Measurements from ENCODE around the gene IFI44L. TPM values are rescaled to one million over a fixed set of nuclear protein-coding genes. Genes with fewer than 3 reads are reported as not detected.
A peak's percentile ranks its signal among the peaks of the same experiment; 100 is the strongest.

The IFI44L gene
- total RNA-seq, 1 donor from 2014 or later: 22.1 TPM

DNA sequence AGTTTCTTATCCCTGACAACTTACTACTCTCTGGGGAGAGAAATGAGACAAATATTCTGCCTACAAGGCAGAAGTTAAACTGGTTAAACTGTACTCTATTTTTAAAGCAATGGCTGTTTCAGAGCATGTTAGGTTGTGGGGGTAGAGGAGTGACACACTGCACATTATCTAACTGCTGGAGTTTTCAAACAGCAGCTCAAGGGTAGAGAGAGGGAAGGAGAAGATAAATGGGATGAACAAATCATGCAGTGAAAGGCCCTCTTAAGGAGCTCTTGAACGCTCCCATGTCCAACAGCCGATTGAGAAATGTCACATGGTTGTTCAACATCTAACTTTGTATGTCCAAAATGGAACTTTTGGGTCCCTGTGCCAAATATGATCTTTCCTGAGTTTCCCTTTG lies 14.0 kb upstream of the IFI44L start:
- Mint-ChIP-seq H3K4me3 (ENCODE audit: unreplicated experiment) (no peak overlapping the region), H3K27me3 (ENCODE audit: unreplicated experiment) (peaks cover 36% of the 10 kb centered on the region), H3K36me3 (ENCODE audit: unreplicated experiment) (no peaks in the 10 kb centered on the region), H3K9me3 (ENCODE audit: unreplicated experiment) (no peaks in the 10 kb centered on the region), H3K4me1 (ENCODE audit: unreplicated experiment) (no peaks in the 10 kb centered on the region), H3K27ac (ENCODE audit: unreplicated experiment) (no peak overlapping the region)
- no peak for DNase-seq (ENCODE audit: extremely low spot score, unreplicated experiment)
- TF ChIP-seq CTCF (IDR thresholded peaks at IDR 0.05): no peak

GRCh38 chr1:78607334-78607927 lies 12.8 kb upstream of the IFI44L start:
- peak; percentile 72 for TF ChIP-seq CTCF (IDR thresholded peaks at IDR 0.05)
- H3K27me3 Mint-ChIP-seq (ENCODE audit: unreplicated experiment): peaks cover 31% of the 10 kb centered on the region
- H3K9me3 Mint-ChIP-seq (ENCODE audit: unreplicated experiment): no peaks in the 10 kb centered on the region
- H3K36me3 Mint-ChIP-seq (ENCODE audit: unreplicated experiment): no peaks in the 10 kb centered on the region
- no peaks in the 10 kb centered on the region for H3K4me1 Mint-ChIP-seq (ENCODE audit: unreplicated experiment)
- DNase-seq (ENCODE audit: extremely low spot score, unreplicated experiment): no peak
- H3K4me3 Mint-ChIP-seq (ENCODE audit: unreplicated experiment): no peak overlapping the region
- H3K27ac Mint-ChIP-seq (ENCODE audit: unreplicated experiment): no peak overlapping the region

GRCh38 chr1:78607944-78608343 lies 12.3 kb upstream of the IFI44L start:
- TF ChIP-seq CTCF (IDR thresholded peaks at IDR 0.05): no peak
- H3K9me3 Mint-ChIP-seq (ENCODE audit: unreplicated experiment): no peaks in the 10 kb centered on the region
- peaks cover 31% of the 10 kb centered on the region for H3K27me3 Mint-ChIP-seq (ENCODE audit: unreplicated experiment)
- H3K36me3 Mint-ChIP-seq (ENCODE audit: unreplicated experiment): no peaks in the 10 kb centered on the region
- no peaks in the 10 kb centered on the region for H3K4me1 Mint-ChIP-seq (ENCODE audit: unreplicated experiment)
- no peak overlapping the region for H3K27ac Mint-ChIP-seq (ENCODE audit: unreplicated experiment)
- H3K4me3 Mint-ChIP-seq (ENCODE audit: unreplicated experiment): no peak overlapping the region
- no peak for DNase-seq (ENCODE audit: extremely low spot score, unreplicated experiment)

DNA sequence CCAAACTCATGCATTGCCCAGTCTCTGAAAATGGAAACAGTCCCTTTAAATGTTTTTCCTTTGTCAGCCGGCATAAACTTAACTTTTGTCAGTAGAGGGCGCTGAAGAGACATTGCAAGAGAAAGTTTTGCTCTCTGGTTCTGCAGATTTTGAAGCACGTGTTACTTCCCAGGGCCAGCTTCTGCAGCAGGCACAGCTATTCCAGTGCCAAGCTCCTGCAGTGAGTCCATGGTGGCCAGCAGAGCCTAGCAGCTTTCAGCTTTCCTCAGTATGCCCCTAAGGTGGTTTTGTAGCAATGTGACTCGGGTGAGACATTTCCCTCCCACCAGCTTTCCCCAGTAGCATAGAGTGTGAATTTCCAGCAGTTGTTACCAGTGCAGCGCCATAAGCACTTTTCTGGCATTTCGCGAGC lies 2.6 kb upstream of the IFI44L start:
- no peak for DNase-seq (ENCODE audit: extremely low spot score, unreplicated experiment)
- no peak overlapping the region for H3K4me3 Mint-ChIP-seq (ENCODE audit: unreplicated experiment)
- H3K36me3 Mint-ChIP-seq (ENCODE audit: unreplicated experiment): no peaks in the 10 kb centered on the region
- H3K27me3 Mint-ChIP-seq (ENCODE audit: unreplicated experiment): peaks cover 5% of the 10 kb centered on the region
- peaks cover 35% of the 10 kb centered on the region for H3K4me1 Mint-ChIP-seq (ENCODE audit: unreplicated experiment)
- peak; percentile 88 for TF ChIP-seq CTCF (IDR thresholded peaks at IDR 0.05)
- H3K9me3 Mint-ChIP-seq (ENCODE audit: unreplicated experiment): no peaks in the 10 kb centered on the region
- H3K27ac Mint-ChIP-seq (ENCODE audit: unreplicated experiment): no peak overlapping the region

DNA sequence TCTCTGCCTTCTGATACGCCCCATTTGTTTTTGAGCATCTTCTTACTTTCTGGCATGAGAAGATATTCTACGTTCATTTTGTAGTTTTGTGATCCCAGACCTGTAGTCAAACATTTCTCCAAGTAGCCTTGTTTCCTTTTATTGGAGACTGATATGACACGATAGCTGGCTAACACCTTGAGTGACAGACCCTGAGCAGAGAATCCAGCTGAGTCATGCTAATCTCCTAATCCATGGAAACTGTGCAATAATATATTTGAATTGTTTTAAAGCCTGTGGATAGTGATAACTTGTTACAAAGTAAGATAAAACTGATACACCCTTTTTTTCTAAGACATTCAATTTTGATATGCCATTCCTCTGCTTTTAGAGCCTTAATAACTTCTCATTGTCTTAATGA lies 1.2 kb upstream of the IFI44L start:
- Mint-ChIP-seq H3K9me3 (ENCODE audit: unreplicated experiment) (no peaks in the 10 kb centered on the region), H3K4me3 (ENCODE audit: unreplicated experiment) (peak overlapping the region; percentile 67), H3K27ac (ENCODE audit: unreplicated experiment) (peak overlapping the region; percentile 70), H3K36me3 (ENCODE audit: unreplicated experiment) (peaks cover 3% of the 10 kb centered on the region), H3K27me3 (ENCODE audit: unreplicated experiment) (peaks cover 5% of the 10 kb centered on the region), H3K4me1 (ENCODE audit: unreplicated experiment) (peaks cover 35% of the 10 kb centered on the region)
- no peak for TF ChIP-seq CTCF (IDR thresholded peaks at IDR 0.05)
- no peak for DNase-seq (ENCODE audit: extremely low spot score, unreplicated experiment)

All from osteocyte (in vitro differentiated cells).